Cardiac muscle cell (in vitro differentiated cells and primary cell): ENCODE results near the gene SPEG. TPM values are rescaled to one million over a fixed set of nuclear protein-coding genes. Genes with fewer than 3 reads are reported as not detected.
A peak's percentile ranks its signal among the peaks of the same experiment; 100 is the strongest.

Experiments used
- DNase-seq, 2 donors: peaks; one replicate each; pipeline versions ENCODE4 v3.0.0 to v3.0.0-alpha.2; 2010 to 2017; ENCODE audit warnings: low read depth in 1 of 2, low spot score in 1 of 2
- H3K27ac ChIP-seq: fragments of 200-600 bp; sonication (generic); 2 replicates; pipeline ENCODE4 v1.5.1; 2016
- H3K27me3 ChIP-seq: fragments of 200-600 bp; sonication (generic); 2 replicates; pipeline ENCODE4 v1.6.0; 2016; ENCODE audit warnings: control low read depth
- H3K36me3 ChIP-seq: fragments of 200-600 bp; sonication (generic); 2 replicates; pipeline ENCODE4 v1.5.1; 2016; ENCODE audit warnings: control low read depth
- H3K4me1 ChIP-seq: fragments of 200-600 bp; sonication (generic); 2 replicates; pipeline ENCODE4 v1.8.1; 2017; ENCODE audit warnings: low read depth, mild to moderate bottlenecking, mixed run types
- H3K4me3 ChIP-seq: fragments of 200-600 bp; sonication (generic); 2 replicates; pipeline ENCODE4 v1.5.1; 2016; ENCODE audit warnings: mild to moderate bottlenecking
- H3K9me3 ChIP-seq: fragments of 200-600 bp; sonication (generic); 2 replicates; pipeline ENCODE4 v1.5.1; 2017; ENCODE audit warnings: low read depth, mild to moderate bottlenecking, control low read depth
- polyA plus RNA-seq: library from polyadenylated mRNA; unstranded; fragments of >200 nt; fragmentation: Nextera tagmentation; extraction: Ambion mirVana; gene quantifications from 2 replicates; pipeline ENCODE4 v1.2.1, GENCODE V29; 2016
- total RNA-seq: library from RNA; depleted of rRNA; stranded (reverse); fragments of >200 nt; gene quantifications from 2 replicates; pipeline ENCODE4 v1.2.3, GENCODE V29; 2016
- TF ChIP-seq, protein P1 (sequence below): IDR thresholded peaks from 2 replicates; pipeline ENCODE4 v1.5.1; 2012; ENCODE audit warnings: low read depth, mild to moderate bottlenecking, low read length

The SPEG gene
- total and polyA plus RNA-seq, 2 experiments from 2014 or later: 188 to 292 TPM

DNA sequence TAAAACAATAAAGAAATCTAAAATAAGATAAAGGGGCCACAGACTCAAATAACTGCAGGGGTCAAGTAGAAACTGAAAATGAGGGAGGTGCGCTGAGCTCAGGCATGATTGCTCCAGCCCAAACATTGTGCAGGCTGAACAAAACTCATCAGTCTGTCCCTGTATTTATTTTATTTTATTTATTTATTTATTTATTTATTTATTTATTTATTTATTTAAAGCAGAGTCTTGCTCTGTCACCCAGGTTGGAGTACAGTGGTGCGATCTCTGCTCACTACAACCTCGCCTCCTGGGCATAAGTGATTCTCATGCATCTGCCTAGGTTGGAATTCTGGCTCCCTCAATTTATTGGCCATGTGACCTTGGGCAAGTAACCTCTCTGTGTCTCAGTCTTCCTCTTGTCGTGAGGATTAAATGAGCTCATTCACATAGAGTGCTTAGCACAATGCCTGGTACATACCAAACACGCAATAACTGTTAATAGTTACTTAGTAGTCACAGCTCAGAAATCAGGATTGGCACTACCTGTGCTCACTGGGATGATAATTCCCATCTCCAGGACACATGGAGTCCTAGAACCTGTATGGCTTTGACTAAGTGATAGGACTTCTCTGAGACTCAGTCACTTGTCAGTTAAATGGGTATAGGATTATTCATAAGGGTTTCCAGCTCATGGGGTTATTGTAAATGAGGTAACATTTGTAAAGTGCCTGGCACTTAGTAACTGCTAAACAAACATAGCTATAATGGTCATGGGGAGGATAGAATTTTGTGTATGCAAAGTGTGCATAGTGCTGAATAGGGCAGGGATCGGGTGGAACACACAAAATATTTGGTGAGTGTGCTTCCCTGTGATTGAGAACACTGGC lies 6.0 kb downstream of the SPEG start:
- DNase-seq: no peak
- TF ChIP-seq, protein P1, sequence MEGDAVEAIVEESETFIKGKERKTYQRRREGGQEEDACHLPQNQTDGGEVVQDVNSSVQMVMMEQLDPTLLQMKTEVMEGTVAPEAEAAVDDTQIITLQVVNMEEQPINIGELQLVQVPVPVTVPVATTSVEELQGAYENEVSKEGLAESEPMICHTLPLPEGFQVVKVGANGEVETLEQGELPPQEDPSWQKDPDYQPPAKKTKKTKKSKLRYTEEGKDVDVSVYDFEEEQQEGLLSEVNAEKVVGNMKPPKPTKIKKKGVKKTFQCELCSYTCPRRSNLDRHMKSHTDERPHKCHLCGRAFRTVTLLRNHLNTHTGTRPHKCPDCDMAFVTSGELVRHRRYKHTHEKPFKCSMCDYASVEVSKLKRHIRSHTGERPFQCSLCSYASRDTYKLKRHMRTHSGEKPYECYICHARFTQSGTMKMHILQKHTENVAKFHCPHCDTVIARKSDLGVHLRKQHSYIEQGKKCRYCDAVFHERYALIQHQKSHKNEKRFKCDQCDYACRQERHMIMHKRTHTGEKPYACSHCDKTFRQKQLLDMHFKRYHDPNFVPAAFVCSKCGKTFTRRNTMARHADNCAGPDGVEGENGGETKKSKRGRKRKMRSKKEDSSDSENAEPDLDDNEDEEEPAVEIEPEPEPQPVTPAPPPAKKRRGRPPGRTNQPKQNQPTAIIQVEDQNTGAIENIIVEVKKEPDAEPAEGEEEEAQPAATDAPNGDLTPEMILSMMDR: no peak
- Histone ChIP-seq H3K4me3 (no peak overlapping the region), H3K27ac (no peak overlapping the region), H3K27me3 (no peaks in the 10 kb centered on the region), H3K9me3 (no peaks in the 10 kb centered on the region), H3K36me3 (no peaks in the 10 kb centered on the region), H3K4me1 (peaks cover 39% of the 10 kb centered on the region)

GRCh38 chr2:219441451-219442255 lies 7.0 kb downstream of the SPEG start:
- Histone ChIP-seq H3K9me3 (no peaks in the 10 kb centered on the region), H3K36me3 (no peaks in the 10 kb centered on the region), H3K4me1 (peaks cover 29% of the 10 kb centered on the region), H3K4me3 (peak overlapping the region; percentile 85), H3K27me3 (no peaks in the 10 kb centered on the region), H3K27ac (no peak overlapping the region)
- peak; percentile 57 to 70 for DNase-seq
- TF ChIP-seq, protein P1: no peak

- Histone ChIP-seq H3K36me3 (no peaks in the 10 kb centered on the region), H3K4me3 (peak overlapping the region; percentile 85), H3K9me3 (no peaks in the 10 kb centered on the region), H3K27me3 (no peaks in the 10 kb centered on the region), H3K27ac (no peak overlapping the region), H3K4me1 (peaks cover 21% of the 10 kb centered on the region)
- DNase-seq: no peak
- TF ChIP-seq, protein P1: no peak
These were observed 7.8 kb downstream of the SPEG start for GRCh38 chr2:219442256-219443015.

DNA sequence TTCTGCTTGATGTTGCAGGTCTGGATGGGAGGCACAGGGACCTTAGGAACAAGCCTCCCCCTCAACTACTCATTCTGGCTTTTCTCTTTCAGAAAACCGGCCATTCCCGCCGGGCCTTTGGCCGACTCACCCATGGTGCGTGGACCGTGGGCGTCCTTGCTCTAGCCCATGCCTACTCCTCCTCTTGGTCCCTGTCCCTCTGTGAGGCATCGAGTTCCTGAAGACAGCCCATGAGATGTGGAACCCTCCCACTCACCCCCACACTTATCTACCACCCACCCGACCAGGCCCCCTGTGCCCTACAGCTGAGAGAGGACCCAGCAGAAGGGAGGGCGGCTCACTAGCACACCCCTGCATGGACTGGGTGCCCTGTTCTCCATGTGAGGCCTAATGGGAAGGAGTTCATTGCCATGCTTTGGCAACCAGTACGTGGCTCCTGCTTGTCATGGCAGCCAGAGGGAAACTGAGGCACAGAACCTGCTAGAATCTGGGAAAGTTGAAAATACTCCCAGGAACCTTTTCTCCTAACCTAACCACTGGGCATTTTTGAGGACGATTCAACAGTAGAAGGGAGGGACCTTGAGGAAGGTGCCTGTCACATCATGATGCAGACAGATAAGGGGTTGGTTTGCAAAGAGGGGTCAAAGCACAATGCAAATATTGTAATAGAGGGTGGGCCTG lies 8.5 kb downstream of the SPEG start:
- no peak overlapping the region for H3K27ac ChIP-seq
- H3K27me3 ChIP-seq: no peaks in the 10 kb centered on the region
- no peak for DNase-seq
- TF ChIP-seq, protein P1: no peak
- no peaks in the 10 kb centered on the region for H3K36me3 ChIP-seq
- no peak overlapping the region for H3K4me3 ChIP-seq
- H3K9me3 ChIP-seq: no peaks in the 10 kb centered on the region
- H3K4me1 ChIP-seq: peaks cover 14% of the 10 kb centered on the region

- TF ChIP-seq, protein P1: no peak
- Histone ChIP-seq H3K4me1 (peaks cover 15% of the 10 kb centered on the region), H3K27ac (no peak overlapping the region)
These were observed 9.0 kb downstream of the SPEG start for GRCh38 chr2:219443697-219444023.

More at GRCh38 chr2:219443697-219444023, 9.0 kb downstream of the SPEG start:
- Histone ChIP-seq H3K27me3 (no peaks in the 10 kb centered on the region), H3K36me3 (peaks cover 2% of the 10 kb centered on the region), H3K9me3 (no peaks in the 10 kb centered on the region), H3K4me3 (no peak overlapping the region)
- no peak for DNase-seq
